NCI-H1436 (cell line): ENCODE data around the gene PDCL2.

Experiments
- DNase-seq: peaks from one replicate; lab custom pipeline; 2025; lab: John Stamatoyannopoulos, UW

Gene PDCL2

GRCh38 chr4:55538531-55538930 lies 53.5 kb downstream of the PDCL2 start:
- no peak for DNase-seq

GRCh38 chr4:55534306-55534705 lies 57.7 kb downstream of the PDCL2 start:
- DNase-seq = no peak

GRCh38 chr4:55530691-55531090 lies 61.4 kb downstream of the PDCL2 start:
- no peak for DNase-seq

GRCh38 chr4:55530167-55530566 lies 61.9 kb downstream of the PDCL2 start:
- DNase-seq = no peak

GRCh38 chr4:55528491-55528890 lies 63.6 kb downstream of the PDCL2 start:
- DNase-seq = no peak

- DNase-seq = no peak
Measured at GRCh38 chr4:55524844-55525571, 67.0 kb downstream of the PDCL2 start.

GRCh38 chr4:55518442-55518841 lies 73.6 kb downstream of the PDCL2 start:
- no peak for DNase-seq

- DNase-seq = no peak
Measured at GRCh38 chr4:55517526-55518229, 74.4 kb downstream of the PDCL2 start.

- no peak for DNase-seq
Measured at GRCh38 chr4:55512922-55513571, 79.0 kb downstream of the PDCL2 start.

GRCh38 chr4:55512077-55512476 lies 80.0 kb downstream of the PDCL2 start:
- DNase-seq = no peak

GRCh38 chr4:55510685-55511084 lies 81.4 kb downstream of the PDCL2 start:
- DNase-seq = no peak

GRCh38 chr4:55509266-55509665 lies 82.8 kb downstream of the PDCL2 start:
- DNase-seq = no peak

- DNase-seq = no peak
Measured at GRCh38 chr4:55507612-55508011, 84.4 kb downstream of the PDCL2 start.
